Mucosa of rectum (tissue), 2 donors: Measurements from ENCODE around the gene MRPS15.

Source experiments
- H3K27ac ChIP-seq, 2 donors: one replicate each; pipeline ENCODE4 v1.7.0; 2013; ENCODE audit warnings: inconsistent platforms in 2 of 2, low read depth in 2 of 2, low read length in 2 of 2
- H3K27me3 ChIP-seq, 2 donors: one replicate each; pipeline ENCODE4 v1.7.0; 2013; ENCODE audit warnings: low read length in 2 of 2; ENCODE audit not compliant: control insufficient read depth in 2 of 2, insufficient read depth in 2 of 2
- H3K36me3 ChIP-seq, 2 donors: one replicate each; pipeline ENCODE4 v1.7.0; 2013; ENCODE audit warnings: low read length in 2 of 2; ENCODE audit not compliant: control insufficient read depth in 2 of 2, insufficient read depth in 2 of 2
- H3K4me1 ChIP-seq, 2 donors: one replicate each; pipeline ENCODE4 v1.7.0; 2013; ENCODE audit warnings: low read length in 2 of 2, mild to moderate bottlenecking in 1 of 2; ENCODE audit not compliant: control insufficient read depth in 2 of 2, insufficient read depth in 2 of 2
- H3K4me3 ChIP-seq, 2 donors: one replicate each; pipeline ENCODE4 v1.7.0; 2013; ENCODE audit warnings: low read length in 2 of 2
- H3K9ac ChIP-seq, 2 donors: one replicate each; pipeline ENCODE4 v1.7.0; 2013; ENCODE audit warnings: low read length in 2 of 2, low read depth in 1 of 2, mild to moderate bottlenecking in 1 of 2
- H3K9me3 ChIP-seq, 2 donors: one replicate each; pipeline ENCODE4 v1.7.0; 2013; ENCODE audit warnings: low read length in 2 of 2; ENCODE audit not compliant: control insufficient read depth in 2 of 2
- donor health status: healthy.
- donor health status: Normal muscosa, but diverticular disease.

Gene MRPS15

GRCh38 chr1:36475910-36476604 lies 11.9 kb upstream of the MRPS15 start:
- Histone ChIP-seq H3K4me1 (no peaks in the 10 kb centered on the region), H3K9me3 (no peaks in the 10 kb centered on the region), H3K9ac (no peak overlapping the region), H3K36me3 (no peaks in the 10 kb centered on the region), H3K27me3 (peaks cover 0 to 2% of the 10 kb centered on the region in 2 donors), H3K27ac (no peak overlapping the region), H3K4me3 (no peak overlapping the region)

- H3K27me3 ChIP-seq, result peaks cover 0 to 2% of the 10 kb centered on the region in 2 donors
- H3K9me3 ChIP-seq, result no peaks in the 10 kb centered on the region
- no peak overlapping the region for H3K4me3 ChIP-seq
- H3K4me1 ChIP-seq, result no peaks in the 10 kb centered on the region
- no peak overlapping the region for H3K27ac ChIP-seq
- no peaks in the 10 kb centered on the region for H3K36me3 ChIP-seq
- H3K9ac ChIP-seq, result no peak overlapping the region
Measured at GRCh38 chr1:36475341-36475740, 11.2 kb upstream of the MRPS15 start.

GRCh38 chr1:36472656-36473055 lies 8.5 kb upstream of the MRPS15 start:
- H3K4me3 ChIP-seq, result no peak overlapping the region
- no peaks in the 10 kb centered on the region for H3K27me3 ChIP-seq
- no peaks in the 10 kb centered on the region for H3K36me3 ChIP-seq
- no peaks in the 10 kb centered on the region for H3K9me3 ChIP-seq
- H3K4me1 ChIP-seq, result no peaks in the 10 kb centered on the region
- H3K27ac ChIP-seq, result no peak overlapping the region
- no peak overlapping the region for H3K9ac ChIP-seq

GRCh38 chr1:36471830-36472641 lies 7.9 kb upstream of the MRPS15 start:
- no peaks in the 10 kb centered on the region for H3K9me3 ChIP-seq
- no peak overlapping the region for H3K27ac ChIP-seq
- no peaks in the 10 kb centered on the region for H3K36me3 ChIP-seq
- H3K27me3 ChIP-seq, result no peaks in the 10 kb centered on the region
- H3K4me3 ChIP-seq, result no peak overlapping the region
- no peak overlapping the region for H3K9ac ChIP-seq
- H3K4me1 ChIP-seq, result no peaks in the 10 kb centered on the region

GRCh38 chr1:36469163-36469562 lies 5.0 kb upstream of the MRPS15 start:
- H3K27me3 ChIP-seq, result no peaks in the 10 kb centered on the region
- no peak overlapping the region for H3K27ac ChIP-seq
- H3K4me1 ChIP-seq, result peaks cover 0 to 8% of the 10 kb centered on the region in 2 donors
- no peaks in the 10 kb centered on the region for H3K9me3 ChIP-seq
- no peak overlapping the region for H3K4me3 ChIP-seq
- no peak overlapping the region for H3K9ac ChIP-seq
- no peaks in the 10 kb centered on the region for H3K36me3 ChIP-seq

GRCh38 chr1:36467700-36468455 lies 3.7 kb upstream of the MRPS15 start:
- no peaks in the 10 kb centered on the region for H3K36me3 ChIP-seq
- H3K27ac ChIP-seq, result no peak overlapping the region
- no peak overlapping the region for H3K4me3 ChIP-seq
- peaks cover 7 to 16% of the 10 kb centered on the region in 2 donors for H3K4me1 ChIP-seq
- H3K27me3 ChIP-seq, result no peaks in the 10 kb centered on the region
- no peak overlapping the region for H3K9ac ChIP-seq
- no peaks in the 10 kb centered on the region for H3K9me3 ChIP-seq

- Histone ChIP-seq H3K36me3 (no peaks in the 10 kb centered on the region), H3K9ac (no peak overlapping the region), H3K4me3 (no peak overlapping the region), H3K9me3 (no peaks in the 10 kb centered on the region), H3K4me1 (peaks cover 7 to 16% of the 10 kb centered on the region in 2 donors), H3K27me3 (no peaks in the 10 kb centered on the region), H3K27ac (no peak overlapping the region)
Measured at GRCh38 chr1:36467027-36467410, 2.8 kb upstream of the MRPS15 start.

GRCh38 chr1:36466370-36467026 lies 2.3 kb upstream of the MRPS15 start:
- H3K36me3 ChIP-seq, result peaks cover 0 to 2% of the 10 kb centered on the region in 2 donors
- H3K9ac ChIP-seq, result no peak overlapping the region
- H3K27me3 ChIP-seq, result no peaks in the 10 kb centered on the region
- H3K27ac ChIP-seq, result no peak overlapping the region
- peaks cover 7 to 16% of the 10 kb centered on the region in 2 donors for H3K4me1 ChIP-seq
- H3K9me3 ChIP-seq, result no peaks in the 10 kb centered on the region
- no peak overlapping the region for H3K4me3 ChIP-seq

GRCh38 chr1:36465731-36466369 lies 1.7 kb upstream of the MRPS15 start:
- H3K4me1 ChIP-seq, result peaks cover 7 to 16% of the 10 kb centered on the region in 2 donors
- H3K9me3 ChIP-seq, result no peaks in the 10 kb centered on the region
- no peak overlapping the region for H3K9ac ChIP-seq
- H3K27ac ChIP-seq, result no peak overlapping the region
- no peaks in the 10 kb centered on the region for H3K27me3 ChIP-seq
- H3K36me3 ChIP-seq, result peaks cover 6 to 8% of the 10 kb centered on the region in 2 donors
- H3K4me3 ChIP-seq, result no peak overlapping the region
